Bone marrow (tissue), 2 donors: ENCODE data around the gene CELF5.
"Not testable (repeated sequence)": the region's sequence is repeated elsewhere in the genome, so short reads cannot be mapped to it uniquely, and the experiment has no call there.

Source experiments
- DNase-seq, 2 donors: peaks; one replicate each; lab custom pipeline; 2025; lab: John Stamatoyannopoulos, UW

CELF5 gene

DNA sequence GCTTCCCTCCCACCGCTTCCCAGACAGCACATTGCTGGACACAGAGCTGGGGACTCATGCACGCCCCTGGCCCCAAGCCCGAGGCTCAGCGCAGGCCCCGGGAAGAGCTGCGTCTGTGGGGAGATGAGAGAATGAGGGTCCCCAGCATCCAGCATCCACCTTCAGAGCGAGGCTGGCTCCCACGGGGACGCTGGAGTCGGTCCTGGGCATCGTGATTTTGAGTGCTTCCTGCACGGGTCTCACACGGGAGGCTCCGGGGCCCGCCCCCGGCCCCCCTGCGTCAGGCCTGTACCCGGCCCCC lies 34.0 kb upstream of the CELF5 start:
- DNase-seq: no peak

DNA sequence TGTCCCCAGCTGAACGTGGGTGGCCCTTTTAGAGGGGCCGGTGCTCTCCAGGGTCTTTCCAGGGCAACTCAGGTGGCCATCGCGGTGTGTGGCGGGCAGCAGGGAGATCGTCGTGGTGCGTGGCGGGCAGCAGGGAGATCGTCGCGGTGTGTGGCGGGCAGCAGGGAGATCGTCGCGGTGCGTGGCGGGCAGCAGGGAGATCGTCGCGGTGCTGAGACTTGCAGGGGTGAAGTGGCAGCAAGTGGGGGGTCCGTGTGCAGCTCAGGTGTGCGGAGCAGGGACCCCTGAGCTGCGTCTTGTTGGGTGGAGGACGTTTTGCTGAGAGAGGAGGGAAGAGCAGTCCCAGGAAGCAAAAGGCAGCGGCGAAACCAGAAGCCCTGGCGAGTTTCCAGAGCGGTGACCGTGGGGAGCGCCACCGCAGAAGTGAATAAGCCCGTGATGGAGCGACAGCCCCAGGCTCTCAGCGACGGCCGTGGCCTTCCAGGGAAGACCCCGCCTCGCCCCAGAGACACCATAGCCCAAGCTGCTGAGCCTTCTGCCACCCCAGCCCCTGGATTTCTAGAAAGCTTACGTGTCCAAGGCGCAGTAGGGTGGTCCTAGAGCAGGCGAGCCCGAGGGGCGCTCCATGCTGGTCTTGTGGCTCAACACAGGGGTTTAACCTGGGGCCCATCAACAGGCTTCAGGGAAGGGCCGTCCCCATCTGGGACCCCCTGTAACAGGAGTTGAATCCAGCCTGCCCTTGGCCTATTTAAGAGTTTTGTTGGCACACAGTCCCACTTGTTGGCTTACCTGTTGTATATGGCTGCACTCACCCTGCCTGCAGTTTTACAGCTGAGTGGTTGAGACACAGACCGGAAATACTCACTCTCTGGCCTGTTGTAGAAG lies 33.3 kb upstream of the CELF5 start:
- no peak for DNase-seq

DNA sequence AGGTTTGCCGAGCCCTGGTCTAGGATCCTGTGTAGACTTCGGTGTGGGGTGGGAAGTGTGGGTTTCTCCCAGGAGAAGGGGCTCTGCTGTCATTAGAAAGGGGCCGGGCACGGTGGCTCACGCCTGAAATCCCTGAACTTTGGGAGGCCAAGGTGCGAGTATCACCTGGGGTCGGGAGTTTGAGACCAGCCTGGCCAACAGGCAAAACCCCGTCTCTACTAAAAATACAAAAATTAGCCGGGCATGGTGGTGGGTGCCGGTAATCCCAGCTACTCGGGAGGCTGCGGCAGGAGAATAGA lies 32.7 kb upstream of the CELF5 start:
- not testable (repeated sequence) for DNase-seq

DNA sequence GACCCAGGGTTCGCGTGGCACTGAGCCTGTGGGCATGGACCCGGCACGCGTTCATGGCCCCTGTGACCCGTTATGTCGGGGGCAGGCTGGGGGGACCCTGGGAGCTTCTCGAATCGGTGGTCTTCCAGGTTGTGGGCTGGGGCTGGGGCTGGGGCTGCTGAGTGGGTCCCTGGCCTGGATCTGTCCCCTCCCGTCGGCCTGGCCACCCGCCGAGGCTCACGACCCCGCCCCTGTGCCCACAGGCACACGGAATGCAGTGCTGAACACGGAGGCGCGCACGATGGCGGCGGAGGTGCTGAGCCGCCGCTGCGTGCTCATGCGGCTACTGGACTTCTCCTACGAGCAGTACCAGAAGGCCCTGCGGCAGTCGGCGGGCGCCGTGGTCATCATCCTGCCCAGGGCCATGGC lies 32.2 kb upstream of the CELF5 start:
- DNase-seq: no peak

DNA sequence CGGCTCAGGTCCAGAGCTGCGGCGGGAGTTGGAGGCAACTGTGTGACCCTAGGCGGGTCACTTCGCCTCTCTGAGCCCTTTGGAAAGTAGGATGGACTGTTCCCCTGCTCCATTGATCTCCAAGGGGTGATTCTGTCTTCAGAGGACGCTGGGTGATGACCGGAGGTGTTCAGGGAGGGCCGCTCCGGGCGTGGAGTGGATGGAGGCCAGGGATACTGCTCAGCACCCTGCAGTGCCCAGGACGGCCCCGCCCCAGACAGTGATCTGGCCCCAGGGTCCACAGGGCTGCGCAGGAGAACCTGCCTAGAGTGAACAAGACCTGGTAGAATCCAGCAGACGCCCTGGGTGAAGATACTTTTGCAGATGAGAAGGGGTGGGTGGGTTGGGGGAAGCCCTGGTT lies 31.8 kb upstream of the CELF5 start:
- DNase-seq: no peak

DNA sequence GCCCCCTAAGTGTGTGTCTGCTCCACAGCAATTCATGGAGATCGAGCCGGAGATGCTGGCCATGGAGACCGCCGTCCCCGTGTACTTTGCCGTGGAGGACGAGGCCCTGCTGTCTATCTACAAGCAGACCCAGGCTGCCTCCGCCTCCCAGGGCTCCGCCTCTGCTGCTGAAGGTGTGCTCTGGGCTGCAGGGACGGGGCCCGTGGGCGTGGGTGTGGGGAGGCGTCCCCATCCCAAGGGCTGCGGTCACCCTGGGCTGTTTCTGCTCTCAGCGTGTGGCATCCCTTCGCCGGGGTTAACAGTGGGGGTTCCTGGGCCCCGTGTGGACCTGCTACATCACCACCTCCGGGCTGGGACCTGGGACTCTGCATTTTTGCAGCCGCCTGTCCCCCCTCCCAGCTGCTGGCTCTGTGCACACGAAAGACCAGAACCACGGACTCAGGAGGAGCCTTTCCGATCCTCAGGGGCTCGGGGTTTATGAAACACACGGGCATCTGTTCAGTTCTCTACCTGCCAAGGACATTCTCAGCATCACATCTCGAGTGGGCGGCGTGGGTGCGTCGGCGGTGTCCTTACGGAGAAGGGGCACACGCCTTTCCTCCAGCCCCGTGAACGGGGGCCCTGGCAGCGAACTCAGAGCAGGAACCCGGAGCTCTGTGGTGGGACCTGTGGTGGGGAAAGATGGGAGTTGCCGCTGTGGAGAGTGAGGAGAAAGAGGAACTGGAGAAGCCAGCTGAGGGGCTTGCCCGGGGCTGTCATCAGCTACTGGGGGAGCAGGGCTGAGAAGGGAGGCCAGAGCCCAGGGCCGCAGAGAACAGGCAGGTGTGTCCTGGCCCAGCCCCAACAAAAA lies 31.0 kb upstream of the CELF5 start:
- peak in 1 of 2 donors; percentile 81 for DNase-seq

DNA sequence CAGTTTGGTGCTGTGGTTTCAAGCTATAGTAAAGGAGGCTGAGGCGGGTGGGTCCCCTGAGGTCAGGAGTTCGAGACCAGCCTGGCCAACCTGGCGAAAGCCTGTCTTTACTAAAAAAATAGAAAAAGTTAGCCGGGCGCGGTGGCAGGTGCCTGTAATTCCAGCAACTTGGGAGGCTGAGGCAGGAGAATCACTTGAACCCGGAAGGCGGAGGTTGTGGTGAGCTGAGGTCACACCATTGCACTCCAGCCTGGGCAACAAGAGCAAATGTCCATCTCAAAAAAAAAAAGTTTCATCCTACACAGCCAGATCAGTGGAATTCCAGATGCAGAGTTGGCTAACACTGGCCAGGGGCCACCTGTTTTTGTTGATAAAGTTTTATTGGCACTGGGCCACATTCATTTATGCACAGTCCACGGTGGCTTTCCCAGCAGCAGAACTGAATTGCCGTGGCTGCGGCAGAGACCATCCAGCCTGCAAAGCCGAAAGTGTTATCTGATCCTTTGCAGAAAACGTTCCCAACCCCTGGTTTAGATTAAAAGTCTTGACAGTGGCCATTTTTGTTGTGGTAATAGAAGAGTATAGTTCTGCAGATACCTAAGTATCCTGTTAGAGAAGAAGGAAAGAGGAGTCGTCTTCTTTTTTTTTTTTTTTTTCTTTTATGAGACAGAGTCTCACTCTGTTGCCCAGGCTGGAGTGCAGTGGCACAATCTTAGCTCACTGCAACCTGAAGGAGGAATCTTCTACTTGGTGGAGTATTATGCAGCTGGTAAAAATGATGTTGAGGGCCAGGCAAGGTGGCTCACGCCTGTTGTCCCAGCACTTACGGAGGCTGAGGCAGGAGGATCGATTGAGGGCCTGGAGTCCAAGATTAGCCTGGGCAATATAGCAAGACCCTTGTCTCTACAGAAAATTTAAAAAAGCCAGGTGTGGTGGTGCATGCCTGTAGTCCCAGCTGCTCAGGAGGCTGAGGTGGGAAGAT lies 30.1 kb upstream of the CELF5 start:
- no peak for DNase-seq

DNA sequence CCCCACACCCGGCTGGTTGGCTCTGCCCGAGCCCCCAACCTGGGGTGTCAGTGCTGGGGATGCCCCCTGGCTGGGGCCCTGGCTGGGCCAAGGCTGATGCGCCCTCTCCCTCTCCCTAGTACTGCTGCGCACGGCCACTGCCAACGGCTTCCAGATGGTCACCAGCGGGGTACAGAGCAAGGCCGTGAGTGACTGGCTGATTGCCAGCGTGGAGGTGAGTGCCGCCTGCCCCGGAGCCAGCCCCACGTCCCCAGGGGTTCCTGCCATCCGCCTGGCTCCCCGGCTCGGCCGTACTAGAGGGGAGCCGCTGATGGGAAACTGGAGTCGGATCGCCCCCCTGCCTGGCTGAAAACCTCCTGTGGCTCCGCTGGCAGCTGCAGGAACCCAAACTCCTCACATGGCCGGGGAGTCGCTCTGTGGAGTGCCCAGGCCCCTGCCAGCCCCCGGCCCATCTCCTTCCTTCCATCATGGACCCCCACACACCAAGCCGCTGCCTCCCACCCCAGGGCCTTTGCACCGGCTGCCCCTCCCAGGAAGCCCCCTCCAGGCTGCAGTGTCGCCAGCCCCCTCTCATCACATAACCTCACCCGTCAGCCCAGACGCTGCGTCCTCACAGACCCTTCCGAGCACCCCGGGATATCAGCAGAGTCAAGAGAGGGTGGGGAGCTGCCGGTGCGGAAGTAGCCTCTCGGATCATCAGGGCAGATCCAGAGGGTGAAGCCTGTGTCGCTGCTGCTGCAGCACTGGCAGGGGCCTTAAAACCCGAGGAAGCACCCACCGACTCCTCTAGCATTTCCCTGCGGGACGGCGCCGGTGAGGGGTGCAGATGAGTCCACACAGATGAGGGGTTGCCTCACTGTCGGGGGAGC lies 28.2 kb upstream of the CELF5 start:
- no peak for DNase-seq

DNA sequence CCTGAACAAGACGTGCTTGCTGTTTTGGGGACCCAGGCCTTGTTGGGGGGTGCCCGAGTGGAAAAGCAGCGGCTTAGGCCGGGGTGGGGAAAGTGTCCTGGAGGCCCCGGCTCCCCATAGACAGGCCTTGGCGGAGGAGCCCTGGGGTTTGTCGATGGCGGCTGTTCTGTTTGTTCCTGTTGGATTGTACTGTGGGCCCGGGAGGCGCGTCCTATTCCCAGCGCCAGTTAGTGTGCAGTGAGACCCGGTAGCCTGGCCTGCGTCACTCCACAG lies 27.6 kb upstream of the CELF5 start:
- no peak for DNase-seq

DNA sequence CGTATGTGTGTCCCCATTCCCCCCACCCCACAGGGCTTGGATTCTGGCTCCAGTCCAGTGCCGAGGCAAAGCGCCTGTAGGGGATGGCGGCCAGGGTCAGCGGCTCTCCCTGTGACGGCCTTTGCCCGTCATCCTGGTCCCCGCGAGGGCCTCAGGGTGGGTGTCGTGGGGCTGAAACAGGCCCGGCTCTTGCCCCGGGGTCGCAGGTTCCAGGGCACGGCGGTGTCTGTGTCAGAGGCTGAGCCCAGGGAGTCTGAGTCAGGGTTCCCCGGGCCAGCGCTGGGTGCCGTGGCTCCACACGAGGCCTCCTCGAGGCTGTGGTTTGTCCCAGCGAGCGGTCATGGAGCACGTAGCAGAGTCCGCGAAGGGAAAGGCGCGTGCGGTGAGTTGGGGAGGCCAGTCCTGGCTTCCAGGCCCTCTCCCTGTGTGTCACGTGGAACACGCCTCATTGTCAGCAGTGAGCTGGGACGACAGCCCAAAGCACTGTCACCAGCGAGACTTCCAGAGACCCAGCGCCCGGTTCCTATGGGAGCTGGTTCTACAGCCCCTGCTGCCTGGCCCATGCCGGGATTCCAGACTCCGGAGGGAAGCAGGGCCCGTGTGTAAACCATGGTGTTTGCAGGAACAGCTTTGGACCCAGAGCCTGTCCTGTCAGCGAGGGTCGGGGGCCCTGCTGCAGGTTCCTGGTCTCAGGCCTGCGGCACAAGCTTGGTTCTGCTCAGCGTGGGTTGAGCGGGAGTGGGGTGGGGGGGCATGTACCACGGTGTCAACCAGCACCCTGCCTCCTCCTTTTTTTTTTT lies 25.4 kb upstream of the CELF5 start:
- no peak for DNase-seq

DNA sequence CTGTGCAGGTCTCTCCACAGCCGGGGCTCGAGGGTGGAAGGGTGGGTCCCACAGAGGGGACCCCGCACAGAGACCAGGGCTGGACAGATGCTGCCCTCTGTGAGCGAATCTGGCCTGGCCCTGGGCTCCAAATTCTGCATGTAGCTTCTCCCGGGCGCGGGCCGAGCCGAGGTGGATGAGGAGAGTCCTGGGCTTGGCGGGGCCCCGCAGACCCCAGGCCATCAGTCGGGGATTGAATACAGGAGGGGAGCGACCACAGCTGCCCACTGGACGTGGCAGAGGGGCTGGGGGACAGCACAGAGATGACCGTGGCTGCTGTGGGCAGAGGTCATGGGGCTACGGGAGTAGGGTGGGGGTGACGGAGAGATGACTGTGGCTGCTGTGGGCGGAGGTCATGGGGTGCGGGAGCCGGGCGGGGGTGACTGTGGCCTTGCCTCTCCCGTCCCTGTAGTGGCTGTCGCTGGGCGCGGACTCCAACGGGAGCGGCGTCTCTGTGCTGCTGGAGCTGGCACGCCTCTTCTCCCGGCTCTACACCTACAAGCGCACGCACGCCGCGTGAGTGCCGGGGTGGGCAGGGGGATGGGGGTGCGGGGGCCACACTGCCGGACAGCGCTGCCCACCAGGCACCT lies 23.3 kb upstream of the CELF5 start:
- no peak for DNase-seq

DNA sequence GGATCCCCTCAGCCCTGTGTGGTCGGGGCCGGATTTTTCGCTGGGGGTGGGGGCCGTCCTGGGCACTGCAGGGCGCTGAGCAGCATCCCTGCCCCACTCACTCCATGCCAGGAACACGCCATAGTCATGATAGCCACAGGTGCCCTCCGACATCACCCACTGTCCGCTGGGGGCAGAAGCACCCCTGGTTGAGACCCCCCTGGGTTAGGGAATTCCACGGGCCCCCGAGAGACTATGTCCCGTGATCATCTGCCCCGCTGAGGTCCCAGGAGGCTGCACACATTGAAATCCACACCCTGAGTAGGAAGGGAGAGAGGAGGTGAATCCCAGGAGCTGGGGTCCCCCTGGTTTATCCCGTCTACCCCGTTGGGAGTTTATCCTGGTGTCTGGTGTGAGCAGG lies 22.6 kb upstream of the CELF5 start:
- no peak for DNase-seq

DNA sequence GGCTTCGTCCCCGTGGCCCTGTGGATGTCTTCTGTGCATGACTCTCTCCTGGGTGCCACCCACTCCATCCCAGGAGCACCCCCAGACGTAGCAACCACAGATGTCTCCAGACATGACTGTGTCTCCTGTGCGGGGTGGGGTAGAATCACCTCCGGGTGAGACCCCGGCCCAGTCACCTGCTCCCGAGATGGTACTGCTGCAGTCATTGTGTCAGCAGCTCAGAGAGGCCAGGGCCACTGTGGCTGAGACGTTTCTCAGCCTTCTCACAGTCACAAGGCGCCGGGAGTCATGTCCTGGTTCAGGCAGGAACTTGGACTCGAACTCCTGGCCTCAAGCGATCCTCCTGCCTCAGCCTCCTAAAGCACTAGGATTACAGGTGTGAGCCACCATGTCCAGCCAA lies 22.1 kb upstream of the CELF5 start:
- DNase-seq: no peak

DNA sequence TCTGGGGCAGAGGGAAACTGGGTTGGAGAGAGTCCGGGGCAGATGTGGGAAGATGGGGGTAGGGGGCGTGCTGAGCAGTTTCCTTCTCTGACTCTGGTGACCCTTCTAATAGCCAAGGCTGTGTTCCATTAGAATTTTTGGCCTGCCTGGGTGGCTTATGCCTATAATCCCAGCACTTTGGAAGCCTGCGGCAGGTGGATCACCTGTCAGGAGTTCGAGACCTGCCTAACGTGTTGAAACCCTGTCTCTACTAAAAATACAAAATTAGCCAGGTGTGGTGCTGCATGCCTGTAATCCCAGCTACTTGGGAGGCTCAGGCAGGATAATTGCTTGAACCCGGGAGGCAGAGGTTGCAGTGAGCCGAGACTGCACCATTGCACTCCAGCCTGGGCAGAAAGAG lies 21.6 kb upstream of the CELF5 start:
- not testable (repeated sequence) for DNase-seq

DNA sequence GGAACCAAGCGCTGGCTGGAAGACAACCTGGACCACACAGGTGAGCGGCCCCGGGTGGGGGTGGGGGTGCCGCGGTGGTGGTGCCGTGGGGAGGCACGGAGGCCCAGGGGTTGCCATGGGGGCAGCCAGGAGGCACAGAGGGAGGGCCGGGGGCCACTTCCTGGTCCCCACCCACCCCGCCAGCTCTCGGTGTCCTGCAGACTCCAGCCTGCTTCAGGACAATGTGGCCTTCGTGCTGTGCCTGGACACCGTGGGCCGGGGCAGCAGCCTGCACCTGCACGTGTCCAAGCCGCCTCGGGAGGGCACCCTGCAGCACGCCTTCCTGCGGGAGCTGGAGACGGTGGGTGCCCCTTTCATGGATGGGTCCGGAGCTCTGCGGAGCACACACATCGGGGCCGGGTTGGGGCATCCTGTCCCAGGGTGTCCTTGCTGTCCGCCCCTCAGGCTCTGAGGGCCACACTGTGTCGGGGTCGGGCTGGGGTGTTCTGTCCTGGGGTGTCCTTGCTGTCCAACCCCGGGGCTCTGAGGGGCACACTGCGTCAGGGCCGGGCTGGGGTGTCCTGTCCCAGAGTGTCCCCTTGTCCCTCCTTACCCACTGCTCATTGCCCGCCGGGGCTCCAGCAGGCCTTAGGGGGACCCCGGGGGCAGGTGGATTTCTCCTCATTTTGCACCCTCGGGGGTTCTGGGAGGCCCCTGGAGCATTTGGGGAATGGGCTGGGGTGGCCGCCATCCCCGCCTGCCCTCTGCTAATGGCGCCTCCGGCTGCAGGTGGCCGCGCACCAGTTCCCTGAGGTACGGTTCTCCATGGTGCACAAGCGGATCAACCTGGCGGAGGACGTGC lies 20.4 kb upstream of the CELF5 start:
- DNase-seq: no peak

DNA sequence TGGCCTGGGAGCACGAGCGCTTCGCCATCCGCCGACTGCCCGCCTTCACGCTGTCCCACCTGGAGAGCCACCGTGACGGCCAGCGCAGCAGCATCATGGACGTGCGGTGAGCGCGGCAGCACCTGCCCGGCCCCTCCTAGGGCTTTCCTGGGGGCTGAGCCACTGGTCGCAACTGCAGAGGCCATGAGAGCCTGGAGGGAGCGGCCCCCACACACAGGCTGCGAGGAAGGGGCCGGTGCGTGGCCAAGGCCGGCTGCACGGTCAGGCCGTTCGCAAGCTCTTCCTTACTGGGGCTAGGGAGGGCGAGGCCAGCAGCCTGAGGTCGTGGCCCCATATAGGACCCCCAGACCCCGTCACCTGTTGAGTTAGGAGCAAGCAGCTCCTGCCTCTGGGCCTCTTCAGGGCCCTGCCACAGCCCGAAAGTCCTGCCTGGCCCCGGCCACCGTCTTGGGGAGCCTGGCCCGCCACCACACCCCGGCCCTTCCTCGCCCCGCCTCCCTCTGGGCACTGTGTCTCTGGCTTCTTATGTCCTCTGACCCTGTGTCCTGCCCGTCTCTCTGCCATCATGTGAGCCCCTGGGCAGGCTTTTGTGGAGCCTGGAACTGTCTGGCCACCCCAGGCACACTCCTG lies 19.7 kb upstream of the CELF5 start:
- no peak for DNase-seq

DNA sequence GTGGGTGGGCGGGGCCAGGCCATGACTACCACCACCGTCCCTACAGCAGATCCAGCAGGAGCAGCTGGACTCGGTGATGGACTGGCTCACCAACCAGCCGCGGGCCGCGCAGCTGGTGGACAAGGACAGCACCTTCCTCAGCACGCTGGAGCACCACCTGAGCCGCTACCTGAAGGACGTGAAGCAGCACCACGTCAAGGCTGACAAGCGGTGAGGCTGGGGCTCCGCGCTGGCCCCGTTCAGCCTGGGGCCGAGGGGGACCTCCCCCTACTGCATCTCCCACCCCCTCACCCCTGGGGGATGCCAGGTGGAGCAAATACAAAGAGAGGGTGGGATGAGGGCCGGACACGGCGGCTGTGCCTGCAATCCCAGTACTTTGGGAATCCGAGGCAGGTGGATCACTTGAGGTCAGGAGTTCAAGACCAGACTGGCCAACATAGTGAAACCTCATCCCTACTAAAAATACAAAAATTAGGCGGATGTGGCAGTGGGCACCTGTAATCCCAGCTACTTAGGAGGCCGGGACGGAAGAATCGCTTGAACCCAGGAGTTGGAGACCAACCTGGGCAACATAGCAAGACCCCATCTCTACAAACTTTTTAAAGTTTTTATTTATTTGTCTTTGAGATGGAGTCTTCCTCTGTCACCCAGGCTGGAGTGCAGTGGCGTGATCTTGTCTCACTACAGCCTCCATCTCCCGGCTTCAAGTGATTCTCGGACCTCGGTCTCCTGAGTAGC lies 18.1 kb upstream of the CELF5 start:
- DNase-seq: no peak
